Hematopoietic multipotent progenitor cell treated with erythropoietin and hydrocortisone succinate and interleukin-3 and kit ligand, for 8 days (in vitro differentiated cells): ENCODE measurements around the gene PMEPA1.

ENCODE experiments used
- DNase-seq: peaks from one replicate; pipeline ENCODE4 v3.0.0-alpha.2; 2015

PMEPA1 gene

GRCh38 chr20:57658833-57659516, 50.8 kb downstream of the PMEPA1 start:
- no peak for DNase-seq

GRCh38 chr20:57658447-57658832, 51.4 kb downstream of the PMEPA1 start:
- no peak for DNase-seq

- DNase-seq: no peak
Measured at GRCh38 chr20:57657535-57658446, 52.0 kb downstream of the PMEPA1 start.

GRCh38 chr20:57656821-57657534, 52.8 kb downstream of the PMEPA1 start:
- no peak for DNase-seq

- no peak for DNase-seq
Measured at GRCh38 chr20:57656252-57656820, 53.5 kb downstream of the PMEPA1 start.

GRCh38 chr20:57655809-57656155, 54.0 kb downstream of the PMEPA1 start:
- no peak for DNase-seq

- DNase-seq: no peak
Measured at GRCh38 chr20:57654998-57655808, 54.6 kb downstream of the PMEPA1 start.

- peak; percentile 46 for DNase-seq
Measured at GRCh38 chr20:57654363-57654997, 55.3 kb downstream of the PMEPA1 start.

- no peak for DNase-seq
Measured at GRCh38 chr20:57653910-57654309, 55.9 kb downstream of the PMEPA1 start.

GRCh38 chr20:57653546-57653900, 56.3 kb downstream of the PMEPA1 start:
- DNase-seq: no peak

GRCh38 chr20:57652606-57653545, 56.9 kb downstream of the PMEPA1 start:
- no peak for DNase-seq

GRCh38 chr20:57651881-57652605, 57.8 kb downstream of the PMEPA1 start:
- DNase-seq: no peak

GRCh38 chr20:57650756-57651483, 58.9 kb downstream of the PMEPA1 start:
- DNase-seq: no peak

- no peak for DNase-seq
Measured at GRCh38 chr20:57650266-57650665, 59.5 kb downstream of the PMEPA1 start.

- no peak for DNase-seq
Measured at GRCh38 chr20:57649617-57650015, 60.2 kb downstream of the PMEPA1 start.

GRCh38 chr20:57648878-57649616, 60.8 kb downstream of the PMEPA1 start:
- DNase-seq: no peak

- no peak for DNase-seq
Measured at GRCh38 chr20:57647933-57648785, 61.7 kb downstream of the PMEPA1 start.
